Endothelial cell (in vitro differentiated cells): ENCODE data around the gene ANXA7. TPM values are rescaled to one million over a fixed set of nuclear protein-coding genes. Genes with fewer than 3 reads are reported as not detected.

Experiments used
- DNase-seq: peaks from one replicate; pipeline ENCODE4 v3.0.0; 2021; ENCODE audit warnings: low spot score
- H3K27ac Mint-ChIP-seq: one replicate; pipeline ENCODE4 v1.8.0; 2021; ENCODE audit warnings: mixed read lengths, inconsistent platforms; ENCODE audit not compliant: unreplicated experiment
- H3K27me3 Mint-ChIP-seq: one replicate; pipeline ENCODE4 v1.8.0; 2021; ENCODE audit warnings: mild to moderate bottlenecking, moderate library complexity, mixed read lengths, inconsistent platforms; ENCODE audit not compliant: unreplicated experiment
- H3K36me3 Mint-ChIP-seq: one replicate; pipeline ENCODE4 v1.8.0; 2021; ENCODE audit warnings: mild to moderate bottlenecking, low read depth, mixed read lengths, inconsistent platforms; ENCODE audit not compliant: unreplicated experiment
- H3K4me1 Mint-ChIP-seq: one replicate; pipeline ENCODE4 v1.8.0; 2021; ENCODE audit warnings: mild to moderate bottlenecking, mixed read lengths, inconsistent platforms; ENCODE audit not compliant: unreplicated experiment
- H3K4me3 Mint-ChIP-seq: one replicate; pipeline ENCODE4 v1.8.0; 2021; ENCODE audit warnings: mild to moderate bottlenecking, mixed read lengths, inconsistent platforms; ENCODE audit not compliant: unreplicated experiment
- H3K9me3 Mint-ChIP-seq: one replicate; pipeline ENCODE4 v1.8.0; 2021; ENCODE audit warnings: mixed read lengths, inconsistent platforms; ENCODE audit not compliant: unreplicated experiment
- CTCF ChIP-seq: fragments of 200-600 bp; sonication (generic); IDR thresholded peaks from one replicate; pipeline ENCODE4 v1.5.0; 2021; ENCODE audit warnings: antibody characterized with exemption; ENCODE audit not compliant: unreplicated experiment
- total RNA-seq: library from RNA; stranded (reverse); fragmentation: NEBNext Ultra II Directional; extraction: Animal tissue kit (Norgen Biotek cat#: 25700); gene quantifications from one replicate; pipeline ENCODE4 v1.2.1, GENCODE V29; 2021; ENCODE audit not compliant: unreplicated experiment

The ANXA7 gene
- total RNA-seq, 1 donor from 2014 or later = 92.6 TPM

DNA sequence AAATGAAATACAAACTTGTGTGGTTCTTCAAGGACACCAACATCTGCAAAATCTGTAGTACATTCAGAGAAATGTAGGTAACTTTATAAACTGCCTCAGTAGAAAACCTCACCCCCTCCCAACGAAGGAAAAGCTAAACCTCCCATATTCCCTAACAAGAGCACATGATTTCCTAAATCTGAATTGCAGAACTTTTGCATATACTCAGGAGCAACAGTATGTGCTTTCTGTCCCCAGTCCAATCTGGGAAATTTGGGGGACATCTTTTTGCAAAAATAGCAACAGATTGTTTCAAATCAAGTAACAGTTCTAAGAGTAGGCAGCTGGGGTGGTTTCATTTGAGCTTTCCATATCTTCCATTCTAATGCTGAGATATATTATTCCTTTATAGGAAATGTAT lies 35.3 kb upstream of the ANXA7 start:
- no peaks in the 10 kb centered on the region for H3K27me3 Mint-ChIP-seq
- DNase-seq = no peak
- H3K27ac Mint-ChIP-seq = no peak overlapping the region
- H3K4me3 Mint-ChIP-seq = no peak overlapping the region
- H3K4me1 Mint-ChIP-seq = no peaks in the 10 kb centered on the region
- TF ChIP-seq CTCF = no peak
- H3K36me3 Mint-ChIP-seq = peaks cover 5% of the 10 kb centered on the region
- no peaks in the 10 kb centered on the region for H3K9me3 Mint-ChIP-seq

DNA sequence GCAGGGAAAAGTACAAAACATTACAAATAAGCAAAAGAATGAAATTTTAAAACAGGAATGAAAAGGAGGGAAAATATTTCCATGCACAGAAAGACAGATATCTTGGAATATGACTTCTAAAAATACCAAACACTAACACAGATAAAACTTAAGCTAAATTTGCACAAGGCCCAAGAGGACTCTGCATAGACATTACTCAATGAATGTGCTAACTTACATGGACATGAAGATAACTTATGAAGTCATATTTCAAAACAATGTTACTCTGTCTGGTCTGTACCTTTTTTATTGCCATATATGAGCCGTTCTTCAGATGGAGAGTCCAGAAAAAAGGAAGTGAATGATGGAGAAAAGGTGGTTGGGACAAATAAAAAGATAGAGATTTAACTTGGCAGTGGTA lies 34.5 kb upstream of the ANXA7 start:
- TF ChIP-seq CTCF = no peak
- H3K27ac Mint-ChIP-seq = no peak overlapping the region
- no peaks in the 10 kb centered on the region for H3K4me1 Mint-ChIP-seq
- H3K4me3 Mint-ChIP-seq = no peak overlapping the region
- no peaks in the 10 kb centered on the region for H3K27me3 Mint-ChIP-seq
- H3K36me3 Mint-ChIP-seq = peaks cover 5% of the 10 kb centered on the region
- no peaks in the 10 kb centered on the region for H3K9me3 Mint-ChIP-seq
- no peak for DNase-seq

DNA sequence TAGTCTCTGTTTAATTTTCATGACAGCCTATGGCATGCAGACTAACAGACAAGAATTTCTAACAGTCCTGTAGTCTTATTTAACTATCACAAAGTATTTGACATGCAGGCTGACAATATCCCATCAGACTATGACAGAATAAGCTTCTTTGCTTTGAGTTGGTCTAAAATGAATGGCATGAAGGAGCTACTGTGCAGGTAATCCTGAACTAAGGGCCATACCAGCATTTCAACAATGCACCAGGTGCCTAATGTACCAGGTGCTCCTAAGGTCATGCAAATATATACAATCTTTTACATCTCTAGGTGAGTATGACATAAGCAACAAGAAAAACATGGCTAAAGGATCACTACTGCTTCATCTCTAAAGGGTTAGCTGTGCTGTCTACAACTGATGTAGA lies 33.1 kb upstream of the ANXA7 start:
- Mint-ChIP-seq H3K4me1 (no peaks in the 10 kb centered on the region), H3K36me3 (peaks cover 5% of the 10 kb centered on the region), H3K27ac (no peak overlapping the region), H3K27me3 (no peaks in the 10 kb centered on the region), H3K9me3 (no peaks in the 10 kb centered on the region), H3K4me3 (no peak overlapping the region)
- no peak for TF ChIP-seq CTCF
- DNase-seq = no peak

DNA sequence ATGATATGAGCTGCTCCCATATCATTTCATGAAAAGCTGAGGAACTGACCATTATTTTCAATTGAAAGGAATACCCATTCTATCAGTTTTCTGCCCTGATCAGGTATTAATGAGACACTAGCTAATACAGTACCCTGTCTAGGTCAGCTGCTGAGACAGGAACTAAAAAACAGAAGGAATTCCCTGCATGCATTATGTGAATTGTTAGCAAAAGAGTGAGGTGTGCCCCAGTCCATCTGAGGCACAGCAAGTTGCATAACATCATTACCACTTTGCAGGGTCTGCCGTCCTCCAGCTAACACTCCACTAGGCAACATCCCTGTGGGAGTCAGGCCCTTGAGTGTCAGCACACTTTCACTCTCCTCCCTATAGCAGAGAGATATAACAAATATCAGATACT lies 30.6 kb upstream of the ANXA7 start:
- H3K4me3 Mint-ChIP-seq = no peak overlapping the region
- no peaks in the 10 kb centered on the region for H3K4me1 Mint-ChIP-seq
- no peaks in the 10 kb centered on the region for H3K9me3 Mint-ChIP-seq
- peaks cover 5% of the 10 kb centered on the region for H3K36me3 Mint-ChIP-seq
- H3K27me3 Mint-ChIP-seq = no peaks in the 10 kb centered on the region
- DNase-seq = no peak
- no peak overlapping the region for H3K27ac Mint-ChIP-seq
- no peak for TF ChIP-seq CTCF

- Mint-ChIP-seq H3K27me3 (no peaks in the 10 kb centered on the region), H3K36me3 (no peaks in the 10 kb centered on the region), H3K4me3 (no peak overlapping the region), H3K4me1 (no peaks in the 10 kb centered on the region), H3K9me3 (no peaks in the 10 kb centered on the region), H3K27ac (no peak overlapping the region)
- TF ChIP-seq CTCF = no peak
- DNase-seq = no peak
Measured at GRCh38 chr10:73439605-73440312, 25.9 kb upstream of the ANXA7 start.
